Keratinocyte (primary cell): ENCODE data around the gene TTC16.

ENCODE experiments used
- EZH2 ChIP-seq: IDR thresholded peaks from one replicate; pipeline ENCODE4 v1.6.1; 2012; ENCODE audit warnings: inconsistent platforms, mild to moderate bottlenecking, low read length, moderate library complexity
- TF ChIP-seq, protein P1 (sequence below), 3 experiments: IDR thresholded peaks in 1 of 3; conservative IDR thresholded peaks in 1 of 3; optimal IDR thresholded peaks in 1 of 3; 2 replicates in 2 of 3; 3 replicates in 1 of 3; pipeline versions ENCODE3 to v1.5.1; 2011; ENCODE audit warnings: low read length in 3 of 3, mild to moderate bottlenecking in 3 of 3, moderate library complexity in 2 of 3, control low read depth in 1 of 3, inconsistent platforms in 1 of 3; ENCODE audit not compliant: insufficient read depth in 2 of 3; ENCODE audit errors: extremely low read depth in 1 of 3

DNA sequence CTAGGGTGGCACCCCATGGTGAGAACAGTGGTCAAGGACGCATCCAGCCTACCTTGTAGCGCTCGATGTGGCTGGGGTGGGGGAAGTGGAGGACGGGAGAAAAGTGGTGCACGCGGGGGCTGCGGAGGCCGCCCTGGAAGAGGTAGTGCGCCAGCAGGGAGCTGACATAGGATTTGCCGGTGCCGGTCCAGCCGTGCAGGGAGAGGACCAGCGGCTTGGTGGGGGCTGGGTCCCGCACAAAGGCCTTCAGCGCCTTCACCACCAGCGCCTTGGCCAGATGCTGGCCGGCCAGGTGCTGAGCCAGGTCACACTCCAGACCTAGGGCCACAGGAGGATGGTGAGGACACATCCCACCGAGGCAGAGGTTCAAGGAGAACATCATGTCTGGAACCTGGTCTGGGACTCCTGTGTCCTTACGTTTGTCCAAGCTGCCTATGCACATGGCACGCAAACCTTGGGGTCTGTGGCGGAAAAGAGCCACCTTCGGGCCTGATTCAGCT, 18.4 kb downstream of the TTC16 start:
- TF ChIP-seq, protein P1, sequence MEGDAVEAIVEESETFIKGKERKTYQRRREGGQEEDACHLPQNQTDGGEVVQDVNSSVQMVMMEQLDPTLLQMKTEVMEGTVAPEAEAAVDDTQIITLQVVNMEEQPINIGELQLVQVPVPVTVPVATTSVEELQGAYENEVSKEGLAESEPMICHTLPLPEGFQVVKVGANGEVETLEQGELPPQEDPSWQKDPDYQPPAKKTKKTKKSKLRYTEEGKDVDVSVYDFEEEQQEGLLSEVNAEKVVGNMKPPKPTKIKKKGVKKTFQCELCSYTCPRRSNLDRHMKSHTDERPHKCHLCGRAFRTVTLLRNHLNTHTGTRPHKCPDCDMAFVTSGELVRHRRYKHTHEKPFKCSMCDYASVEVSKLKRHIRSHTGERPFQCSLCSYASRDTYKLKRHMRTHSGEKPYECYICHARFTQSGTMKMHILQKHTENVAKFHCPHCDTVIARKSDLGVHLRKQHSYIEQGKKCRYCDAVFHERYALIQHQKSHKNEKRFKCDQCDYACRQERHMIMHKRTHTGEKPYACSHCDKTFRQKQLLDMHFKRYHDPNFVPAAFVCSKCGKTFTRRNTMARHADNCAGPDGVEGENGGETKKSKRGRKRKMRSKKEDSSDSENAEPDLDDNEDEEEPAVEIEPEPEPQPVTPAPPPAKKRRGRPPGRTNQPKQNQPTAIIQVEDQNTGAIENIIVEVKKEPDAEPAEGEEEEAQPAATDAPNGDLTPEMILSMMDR (optimal IDR thresholded peaks at IDR 0.05 in 1 of 3, IDR thresholded peaks at IDR 0.05 in 1 of 3, conservative IDR thresholded peaks at IDR 0.05 in 1 of 3; ENCODE audit: extremely low read depth in 1 of 3, insufficient read depth in 2 of 3, low read length in 3 of 3) = no peak
- no peak for TF ChIP-seq EZH2
